ENCODE data around the gene TAB3. TPM values are rescaled to one million over a fixed set of nuclear protein-coding genes. Genes with fewer than 3 reads are reported as not detected.

Gene TAB3
- total RNA-seq, 4 donors from 2014 or later: 17.0 to 22.4 (median 19.6) TPM

GRCh38 chrX:30791296-30792278 is 97.5 kb downstream of the TAB3 start:
- H3K27me3 ChIP-seq: no peaks in the 10 kb centered on the region
- no peaks in the 10 kb centered on the region for H3K4me1 ChIP-seq
- no peak for DNase-seq (ENCODE audit: extremely low spot score)
- intact Hi-C loops (cut with DNase I): no loop called here
- H3K36me3 ChIP-seq: no peaks in the 10 kb centered on the region
- peaks cover 0 to 5% (median 0%) of the 10 kb centered on the region in 4 donors for H3K9me3 ChIP-seq
- H3K4me3 ChIP-seq: no peak overlapping the region
- H3K27ac ChIP-seq (replicated peaks in 1 of 4): no peak overlapping the region
- 92% methylated on average over 8 of the region's 8 CpGs for WGBS
- TF ChIP-seq POLR2AphosphoS5 (IDR thresholded peaks at IDR 0.05): no peak
- TF ChIP-seq POLR2A (IDR thresholded peaks at IDR 0.05; ENCODE audit: low read depth): no peak
- no peak for TF ChIP-seq CTCF (IDR thresholded peaks at IDR 0.05)
- TF ChIP-seq EP300 (IDR thresholded peaks at IDR 0.05): no peak

- intact Hi-C loops (cut with DNase I): no loop called here
- Histone ChIP-seq H3K27ac (replicated peaks in 1 of 4) (no peak overlapping the region), H3K36me3 (no peaks in the 10 kb centered on the region), H3K9me3 (peaks cover 0 to 5% (median 0%) of the 10 kb centered on the region in 4 donors), H3K4me3 (no peak overlapping the region), H3K4me1 (no peaks in the 10 kb centered on the region), H3K27me3 (no peaks in the 10 kb centered on the region)
- no peak for TF ChIP-seq EP300 (IDR thresholded peaks at IDR 0.05)
- no peak for DNase-seq (ENCODE audit: extremely low spot score)
- WGBS: 71% methylated on average over 7 of the region's 9 CpGs
These were observed 102.0 kb downstream of the TAB3 start for GRCh38 chrX:30787012-30787411.

- Histone ChIP-seq H3K9me3 (no peaks in the 10 kb centered on the region), H3K27me3 (no peaks in the 10 kb centered on the region), H3K27ac (replicated peaks in 1 of 4) (no peak overlapping the region), H3K4me1 (no peaks in the 10 kb centered on the region), H3K36me3 (no peaks in the 10 kb centered on the region), H3K4me3 (no peak overlapping the region)
- TF ChIP-seq POLR2AphosphoS5 (IDR thresholded peaks at IDR 0.05): no peak
- no peak for TF ChIP-seq POLR2A (IDR thresholded peaks at IDR 0.05; ENCODE audit: low read depth)
- no peak for TF ChIP-seq CTCF (IDR thresholded peaks at IDR 0.05)
- TF ChIP-seq EP300 (IDR thresholded peaks at IDR 0.05): no peak
- DNase-seq (ENCODE audit: extremely low spot score): no peak
- intact Hi-C loops (cut with DNase I): no loop called here
These were observed 102.7 kb downstream of the TAB3 start for GRCh38 chrX:30786374-30786773.

- intact Hi-C loops (cut with DNase I): no loop called here
- Histone ChIP-seq H3K36me3 (no peaks in the 10 kb centered on the region), H3K27ac (replicated peaks in 1 of 4) (no peak overlapping the region), H3K9me3 (no peaks in the 10 kb centered on the region), H3K4me3 (no peak overlapping the region), H3K4me1 (no peaks in the 10 kb centered on the region), H3K27me3 (no peaks in the 10 kb centered on the region)
- 32% methylated on average over 1 of the region's 1 CpG for whole genome bisulfite sequencing
- TF ChIP-seq POLR2AphosphoS5 (IDR thresholded peaks at IDR 0.05) (no peak), CTCF (IDR thresholded peaks at IDR 0.05) (no peak), EP300 (IDR thresholded peaks at IDR 0.05) (no peak), POLR2A (IDR thresholded peaks at IDR 0.05; ENCODE audit: low read depth) (no peak)
- DNase-seq (ENCODE audit: extremely low spot score): no peak
These were observed 107.2 kb downstream of the TAB3 start for GRCh38 chrX:30781711-30782444.

- no peaks in the 10 kb centered on the region for H3K9me3 ChIP-seq
- TF ChIP-seq EP300 (IDR thresholded peaks at IDR 0.05): no peak
- no peak overlapping the region for H3K4me3 ChIP-seq
- H3K27me3 ChIP-seq: no peaks in the 10 kb centered on the region
- H3K36me3 ChIP-seq: no peaks in the 10 kb centered on the region
- 86% methylated on average over 16 of the region's 19 CpGs for WGBS
- intact Hi-C loops (cut with DNase I): no loop called here
- no peak overlapping the region for H3K27ac ChIP-seq (replicated peaks in 1 of 4)
- no peak for DNase-seq (ENCODE audit: extremely low spot score)
- no peaks in the 10 kb centered on the region for H3K4me1 ChIP-seq
These were observed 109.5 kb downstream of the TAB3 start for GRCh38 chrX:30779453-30780030.
